Stimulated activated CD8-positive, alpha-beta memory T cell treated with anti-CD3 and anti-CD28 coated beads, Interleukin-12 subunit alpha, Interleukin-12 subunit beta, amount 100 ng/mL, for 24 hours (primary cell): ENCODE measurements around the gene ACTR1A.

Experiments
- DNase-seq: peaks from one replicate; pipeline ENCODE4 v3.0.0-alpha.2; 2020; ENCODE audit errors: extremely low read depth

Gene ACTR1A

DNA sequence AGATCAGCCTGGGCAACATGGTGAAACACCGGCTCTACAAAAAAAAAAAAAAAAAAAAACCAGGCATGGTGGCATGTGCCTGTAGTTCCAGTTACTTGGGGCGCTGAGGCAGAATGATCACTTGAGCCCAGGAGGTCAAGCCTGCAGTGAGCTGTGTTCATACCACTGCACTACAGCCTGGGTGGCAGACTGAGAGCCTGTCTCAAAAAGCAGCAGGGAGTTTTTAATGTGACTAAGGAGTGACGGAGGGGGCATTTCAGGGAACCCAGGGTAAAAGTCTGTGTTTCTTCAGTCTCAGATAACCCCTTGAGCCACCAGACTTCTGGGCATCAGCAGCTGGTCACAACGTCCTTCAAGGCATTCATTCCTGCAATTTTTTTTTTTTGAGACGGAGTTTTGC, 49.0 kb downstream of the ACTR1A start:
- DNase-seq, result no peak

DNA sequence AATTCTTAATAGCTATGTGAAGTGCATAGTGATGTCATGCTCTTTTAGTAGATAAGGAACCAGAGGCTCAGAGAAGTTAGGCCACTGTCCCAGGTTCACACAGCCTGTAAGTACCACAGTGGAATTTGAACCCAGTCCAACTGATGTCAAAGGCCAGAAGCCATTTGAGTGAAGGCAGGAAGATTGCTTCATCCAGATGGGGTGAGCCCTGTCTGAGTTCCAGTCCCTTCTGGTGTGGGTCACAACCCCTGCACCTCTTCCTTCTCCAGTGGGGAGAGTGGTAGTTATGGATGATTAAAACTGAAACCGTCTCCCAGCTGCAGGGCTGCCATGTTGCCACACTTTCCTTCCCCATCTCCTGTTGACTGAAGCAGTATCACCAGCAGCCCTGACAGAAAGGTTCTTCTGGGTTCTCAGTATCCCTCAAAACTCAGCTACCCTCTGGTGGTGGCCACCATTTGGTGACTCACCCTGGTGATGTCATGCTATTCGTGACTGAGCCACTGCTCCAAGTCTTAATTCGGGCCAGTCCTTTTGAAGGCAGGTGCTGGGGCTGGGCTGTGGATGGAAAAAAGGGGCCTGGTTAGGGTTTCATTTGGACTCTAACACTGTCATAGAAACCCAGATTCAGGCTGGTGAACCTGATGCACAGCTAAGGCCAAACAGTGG, 49.7 kb downstream of the ACTR1A start:
- DNase-seq, result peak; percentile 38

DNA sequence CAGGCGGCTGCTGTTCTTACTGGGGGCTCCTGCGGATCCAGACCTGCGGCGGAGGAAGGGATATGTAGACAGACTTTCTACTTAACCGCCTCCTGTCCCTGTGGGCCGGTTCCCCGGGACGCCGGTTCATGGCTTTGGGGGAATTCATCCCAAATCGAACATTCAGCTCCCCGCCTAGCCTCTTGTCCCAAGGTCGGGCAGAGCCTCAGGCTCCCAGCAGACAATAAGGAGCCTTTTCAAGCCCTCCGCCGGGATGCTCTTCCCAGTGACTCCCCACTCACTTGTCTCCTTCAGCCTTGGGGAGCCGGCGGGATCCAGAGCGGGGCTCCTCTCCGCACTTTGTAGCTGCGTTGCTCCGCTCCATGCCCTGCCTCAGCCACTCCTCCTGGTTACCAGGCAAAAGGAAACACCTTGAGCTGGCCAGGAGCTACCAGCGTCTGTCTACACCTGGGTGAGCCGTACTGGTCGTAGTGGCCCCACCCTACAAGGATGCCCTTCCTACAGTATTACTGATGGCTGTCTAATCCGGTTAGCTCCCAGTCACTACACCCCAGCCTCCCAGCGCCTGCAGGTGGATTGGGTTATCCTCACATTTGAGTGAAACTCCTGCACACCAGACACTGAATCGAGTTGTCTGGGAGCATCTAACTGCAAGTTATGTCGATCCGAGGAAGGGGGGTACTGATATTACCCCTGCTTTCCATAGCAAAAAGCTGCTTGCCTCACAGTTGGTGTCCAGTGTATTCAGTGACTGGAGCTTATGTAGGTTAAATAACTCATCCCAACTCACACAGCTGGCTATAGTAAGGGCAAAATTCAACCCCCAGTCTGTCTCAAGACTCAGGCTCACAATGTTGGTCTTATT, 51.2 kb downstream of the ACTR1A start, which contains the start of gene C10orf95:
C10orf95 (minus strand) TSS at position 439 of the 865 bp plus-strand sequence. CDS start 450 bp downstream, outside the sequence.
- no peak for DNase-seq

DNA sequence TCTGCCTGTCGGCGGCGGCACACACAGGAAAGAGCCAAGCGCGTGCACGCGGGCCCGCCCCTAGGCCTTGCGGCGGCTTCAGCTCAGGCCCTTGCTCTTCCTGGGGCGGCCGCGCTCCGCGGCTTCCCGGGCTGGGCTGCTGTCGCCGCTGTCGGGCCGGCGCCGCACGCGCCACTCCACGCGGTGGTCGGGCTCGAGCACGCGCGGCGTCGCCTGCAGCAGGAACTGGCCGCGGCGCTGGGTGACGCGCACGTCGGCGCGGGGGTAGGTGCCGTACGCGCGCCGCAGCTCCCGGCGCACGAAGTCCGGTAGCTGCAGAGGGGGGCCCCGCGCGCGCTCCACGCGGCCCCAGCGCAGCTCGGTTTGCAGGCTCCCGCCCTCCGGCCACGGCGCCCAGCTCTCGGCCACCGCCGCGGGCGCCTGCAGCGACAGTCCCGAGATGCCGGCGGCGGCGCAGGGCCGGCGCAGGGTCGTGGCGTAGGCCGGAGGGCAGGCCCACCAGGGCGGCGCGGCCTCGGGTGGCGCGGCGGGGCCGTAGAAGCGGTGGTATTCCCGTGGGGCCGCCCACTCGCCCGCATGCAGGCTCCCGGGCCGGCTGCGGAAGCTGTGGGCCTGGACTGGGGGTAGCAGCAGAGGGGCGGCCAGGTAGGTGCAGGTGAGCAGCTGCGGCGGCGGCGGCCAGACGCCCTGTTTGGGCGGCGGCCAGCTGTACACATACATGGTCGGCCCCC, 52.0 kb downstream of the ACTR1A start:
- DNase-seq, result peak; percentile 62

DNA sequence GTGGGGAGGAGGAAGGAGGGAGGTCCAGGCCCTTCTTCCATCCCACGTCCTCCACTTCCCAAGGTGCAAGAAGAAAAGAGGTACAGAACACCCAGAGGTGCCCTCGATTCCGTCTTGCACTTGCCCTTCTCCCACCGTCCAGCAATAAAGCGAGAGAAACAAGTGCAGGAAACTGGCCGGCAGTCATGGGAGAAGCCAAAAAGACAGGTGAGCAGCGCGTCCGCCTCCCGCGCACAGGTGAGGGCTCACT, 52.5 kb downstream of the ACTR1A start:
- DNase-seq, result no peak

DNA sequence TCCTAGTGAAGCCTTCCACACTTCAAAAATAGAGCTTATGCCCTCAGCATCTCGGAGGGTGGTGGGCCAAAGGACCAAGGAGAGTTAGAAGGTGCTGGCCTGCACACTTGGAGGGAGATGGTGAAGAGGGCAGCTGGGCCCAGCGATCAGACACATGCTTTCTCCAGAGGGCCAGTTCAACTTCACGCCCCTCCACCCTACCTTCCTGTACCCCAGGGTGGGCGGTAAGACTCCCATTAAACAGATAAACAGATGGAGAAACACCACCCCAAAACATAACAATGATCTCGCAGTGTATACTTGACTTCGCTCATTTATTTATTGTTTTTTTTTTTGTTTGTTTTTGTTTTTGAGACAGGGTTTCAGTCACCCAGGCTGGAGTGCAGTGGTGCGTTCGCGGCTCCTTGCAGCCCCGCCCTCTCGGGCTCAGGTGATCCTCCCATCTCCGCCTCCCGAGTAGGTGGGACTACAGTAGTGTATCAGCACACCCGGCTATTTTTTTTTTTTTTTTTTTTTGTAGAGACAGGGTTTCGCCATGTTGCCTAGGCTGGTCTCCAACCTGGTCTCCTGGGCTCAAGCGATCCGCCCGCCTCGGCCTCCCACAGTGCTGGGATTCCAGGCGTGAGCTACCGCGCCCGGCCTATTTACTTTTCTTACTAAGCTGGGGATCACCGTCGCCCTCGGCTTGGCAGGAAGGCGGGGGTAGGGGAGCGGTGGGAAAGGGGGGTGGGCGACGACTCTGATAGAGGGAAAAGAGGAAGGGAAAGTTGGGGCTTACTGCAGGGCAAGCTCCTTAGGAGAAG, 53.0 kb downstream of the ACTR1A start:
- DNase-seq, result peak; percentile 65

DNA sequence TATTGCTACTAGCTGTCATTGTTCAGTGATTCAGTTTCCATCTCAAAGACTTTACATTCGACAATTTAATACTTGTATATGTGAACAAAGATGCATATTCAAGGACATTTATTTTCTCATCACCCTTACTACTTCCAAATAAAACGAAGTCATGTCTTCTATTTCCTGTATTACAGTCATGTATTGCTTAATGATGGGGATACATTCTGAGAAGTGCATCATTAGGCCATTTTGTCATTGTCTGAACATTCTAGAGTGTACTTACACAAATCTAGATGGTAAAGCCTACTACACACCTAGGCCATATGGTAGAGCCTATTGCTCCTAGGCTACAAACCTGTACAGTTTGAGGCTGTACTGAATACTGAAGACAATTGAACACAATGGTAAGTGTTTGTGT, 57.7 kb downstream of the ACTR1A start:
- no peak for DNase-seq

DNA sequence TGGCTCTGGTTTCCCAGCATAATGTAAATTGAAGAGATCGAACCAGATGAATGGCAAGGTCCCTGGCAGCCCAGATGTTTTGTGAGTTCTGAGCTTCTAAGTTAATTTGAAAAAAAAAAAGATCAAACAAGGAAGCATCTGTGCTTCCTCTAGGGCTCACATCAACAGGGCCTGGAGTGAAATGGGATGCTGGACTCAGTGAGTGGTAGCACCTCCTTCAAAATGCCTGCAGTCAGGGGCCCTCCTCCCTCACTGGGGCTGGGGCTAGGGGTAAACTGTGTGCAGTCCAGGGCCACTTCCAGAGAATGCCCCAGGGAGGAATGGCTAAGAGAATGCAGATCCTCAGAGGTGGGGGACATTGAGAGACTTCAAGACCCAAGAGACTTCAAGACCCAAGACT, 64.1 kb downstream of the ACTR1A start:
- no peak for DNase-seq

DNA sequence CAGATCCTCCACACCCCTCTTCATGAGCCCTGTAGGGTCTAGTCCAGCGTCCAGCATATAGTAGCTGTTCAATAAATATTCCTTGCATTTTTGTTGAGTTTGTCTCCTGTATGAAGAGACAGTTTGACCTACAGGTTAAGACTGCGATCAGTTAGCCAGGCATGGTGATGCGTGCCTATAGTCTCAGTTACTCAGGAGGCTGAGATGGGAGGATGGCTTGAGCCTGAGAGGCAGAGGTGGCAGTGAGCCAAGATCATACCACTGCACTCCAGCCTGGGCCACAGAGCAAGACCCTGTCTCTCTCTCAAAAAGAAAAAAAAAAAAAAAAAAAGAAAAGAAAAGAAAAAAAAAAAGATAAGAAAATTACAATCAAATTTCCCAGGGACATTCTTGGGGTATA, 65.0 kb downstream of the ACTR1A start:
- no peak for DNase-seq

DNA sequence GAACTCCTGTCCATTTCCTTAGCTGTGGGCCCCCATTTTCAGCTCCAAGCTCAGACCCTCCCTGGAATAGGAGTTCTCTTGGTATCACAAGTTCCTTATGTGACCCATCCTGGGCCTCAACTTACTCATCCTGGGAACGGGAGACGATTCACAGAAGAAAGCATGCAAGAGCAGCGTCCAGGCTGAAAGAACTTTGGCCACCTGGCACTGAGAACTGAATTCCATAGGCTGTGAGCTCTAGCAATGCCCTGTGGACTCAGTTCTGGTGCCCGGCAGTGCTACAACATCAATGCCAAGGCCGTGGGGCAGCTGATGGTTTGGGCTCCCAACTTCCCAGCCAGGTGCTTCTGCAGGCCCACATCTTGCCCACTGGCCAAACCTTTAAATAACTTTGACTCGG, 66.2 kb downstream of the ACTR1A start:
- DNase-seq, result no peak

DNA sequence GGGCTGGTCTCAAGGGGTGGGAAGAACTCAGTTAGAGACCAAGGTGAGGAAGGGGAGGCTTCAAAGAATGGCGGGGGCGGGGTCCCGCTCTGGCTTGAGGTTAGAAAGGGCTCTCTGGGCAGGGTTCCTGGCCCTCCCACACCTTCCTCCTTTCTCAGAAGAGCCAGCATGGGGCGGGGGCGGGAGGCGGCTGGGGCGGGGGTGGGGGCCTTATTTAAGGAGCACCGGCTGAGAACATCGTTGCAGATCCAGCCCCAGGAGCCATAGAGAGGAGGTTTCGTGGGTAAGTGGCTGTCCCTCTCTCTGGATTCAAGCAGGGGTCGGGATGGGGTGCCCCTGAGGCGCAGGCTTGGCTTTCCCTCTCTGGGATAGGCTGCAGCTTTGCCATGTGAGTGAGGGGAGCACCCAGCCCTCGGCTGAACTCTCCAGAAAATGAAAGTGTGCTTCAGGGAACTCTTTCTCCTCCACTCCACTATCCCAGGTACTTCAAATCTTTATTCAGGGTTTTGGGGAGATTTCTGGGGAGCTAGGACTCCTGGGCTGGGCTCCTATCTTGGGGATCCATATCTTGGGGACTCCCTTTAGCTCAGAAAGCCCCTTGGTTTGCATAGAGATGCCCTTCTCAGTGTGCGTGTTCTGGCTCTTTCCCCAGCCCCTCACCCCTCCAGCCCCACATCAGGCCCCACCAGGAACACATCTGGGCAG, 66.8 kb downstream of the ACTR1A start:
- DNase-seq, result no peak

DNA sequence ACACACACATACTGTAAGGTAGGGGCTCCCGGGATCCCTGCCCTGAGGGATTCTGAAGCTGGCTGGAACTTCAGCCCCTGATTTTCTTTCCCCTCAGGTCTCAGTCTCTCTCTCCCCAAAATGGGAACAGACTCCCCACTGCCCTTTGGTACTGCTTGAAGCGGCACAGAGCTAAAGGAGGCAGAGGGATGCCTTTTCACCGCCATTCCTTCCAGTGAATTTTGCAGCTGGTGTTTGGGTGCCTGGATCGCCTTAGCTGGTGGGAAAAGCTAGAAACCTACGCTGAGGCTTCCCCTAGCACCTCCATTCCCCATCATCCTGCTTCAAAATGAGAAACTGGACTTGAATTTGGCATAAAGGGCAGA, 67.4 kb downstream of the ACTR1A start:
- no peak for DNase-seq

DNA sequence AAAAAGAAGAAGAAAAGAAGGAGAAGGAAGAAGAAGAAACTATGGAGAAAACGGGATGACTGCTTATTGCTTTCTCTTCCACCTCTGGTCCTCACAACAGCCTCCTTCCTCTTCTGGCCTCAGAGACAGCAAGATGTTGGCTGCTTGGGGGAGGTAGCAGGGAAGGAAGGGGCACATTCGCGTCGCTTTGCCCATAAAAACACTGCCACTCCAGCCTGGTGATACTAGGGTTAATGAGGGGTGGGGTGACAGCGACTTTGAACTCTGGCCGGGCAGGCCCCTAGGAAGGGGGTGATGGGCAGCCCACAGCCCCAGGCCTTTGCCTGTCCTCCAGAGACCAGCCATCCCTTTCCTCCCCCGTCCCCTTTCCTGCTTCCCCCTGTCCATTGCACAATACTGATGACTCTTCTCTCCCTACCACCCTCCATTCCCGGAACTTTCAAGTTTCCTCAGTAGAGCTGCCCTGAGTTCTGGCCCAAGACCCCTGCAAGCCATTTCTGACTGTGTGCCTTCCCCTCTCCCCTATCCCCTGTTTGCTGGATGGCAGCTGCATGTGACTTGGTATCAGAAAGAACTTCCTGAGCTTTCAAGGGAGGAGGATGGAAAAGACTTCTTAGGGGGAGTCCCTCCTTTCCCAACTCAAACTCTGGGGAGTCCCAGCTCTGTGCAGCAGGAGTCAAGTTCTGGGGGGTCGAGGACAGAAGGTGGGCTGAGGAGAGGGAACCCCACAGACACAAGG, 67.9 kb downstream of the ACTR1A start:
- no peak for DNase-seq

DNA sequence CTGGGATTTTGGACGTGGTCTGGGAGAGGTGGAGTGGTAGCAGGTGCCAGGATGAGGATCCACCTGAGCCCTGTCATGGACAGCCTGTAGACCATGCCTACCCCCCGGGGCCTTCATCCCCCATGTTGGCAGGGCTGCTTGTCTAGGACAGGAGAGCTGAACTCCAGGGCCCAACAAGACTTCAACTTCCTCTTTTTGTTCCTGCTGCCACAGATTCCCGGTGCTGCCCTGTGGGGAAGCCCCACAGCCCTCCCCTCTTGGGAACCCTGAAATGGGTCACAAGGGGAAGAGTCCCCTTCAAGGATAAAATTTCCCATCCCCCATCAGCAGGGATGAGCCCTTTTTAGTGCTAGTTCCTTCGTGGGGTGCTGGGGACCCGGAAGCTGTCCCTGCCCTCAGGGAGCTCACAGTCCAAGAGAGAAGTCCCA, 68.9 kb downstream of the ACTR1A start:
- no peak for DNase-seq

DNA sequence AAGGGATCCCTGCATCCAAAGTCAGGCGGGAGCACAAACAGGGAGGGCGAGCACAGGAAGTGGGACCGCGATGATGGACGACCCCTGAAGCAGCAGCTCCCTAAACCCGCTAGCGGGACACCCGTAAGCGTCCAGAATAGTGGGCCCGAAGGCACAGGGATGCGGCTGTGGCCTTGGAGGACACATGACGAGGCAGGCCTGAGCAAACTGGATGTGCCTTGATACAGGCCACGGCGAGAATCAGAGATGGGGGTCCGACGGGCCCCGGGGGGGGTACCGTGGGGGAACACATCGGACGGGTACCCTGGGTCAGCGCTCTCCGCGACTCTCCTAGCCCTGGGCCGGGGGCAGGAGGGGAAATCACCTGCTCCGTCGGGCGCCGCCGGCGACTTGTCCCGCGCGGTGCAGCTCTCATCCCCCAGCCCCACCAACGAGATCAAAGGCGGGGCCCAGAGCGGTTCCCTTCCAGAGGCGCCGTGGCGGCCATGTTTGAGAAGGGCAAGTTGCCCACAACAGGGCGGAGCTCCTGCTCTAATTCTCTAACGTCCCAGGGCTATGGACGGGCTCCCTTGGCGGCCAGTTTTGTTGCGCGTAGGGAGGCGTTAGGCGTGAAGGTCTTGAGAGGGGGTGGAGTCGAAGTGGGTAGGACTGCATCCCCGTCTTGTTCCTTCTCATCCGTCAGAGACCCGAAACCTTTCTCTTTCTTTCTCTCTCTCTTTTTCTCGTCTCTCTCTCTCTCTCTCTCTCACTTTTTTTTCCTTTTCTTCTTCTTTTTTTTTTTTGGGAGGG, 70.2 kb downstream of the ACTR1A start, which contains the start of gene CUEDC2:
CUEDC2 (minus strand) TSS at position 413 of the 789 bp plus-strand sequence. CDS start 7,386 bp downstream, outside the sequence.
- DNase-seq, result no peak

DNA sequence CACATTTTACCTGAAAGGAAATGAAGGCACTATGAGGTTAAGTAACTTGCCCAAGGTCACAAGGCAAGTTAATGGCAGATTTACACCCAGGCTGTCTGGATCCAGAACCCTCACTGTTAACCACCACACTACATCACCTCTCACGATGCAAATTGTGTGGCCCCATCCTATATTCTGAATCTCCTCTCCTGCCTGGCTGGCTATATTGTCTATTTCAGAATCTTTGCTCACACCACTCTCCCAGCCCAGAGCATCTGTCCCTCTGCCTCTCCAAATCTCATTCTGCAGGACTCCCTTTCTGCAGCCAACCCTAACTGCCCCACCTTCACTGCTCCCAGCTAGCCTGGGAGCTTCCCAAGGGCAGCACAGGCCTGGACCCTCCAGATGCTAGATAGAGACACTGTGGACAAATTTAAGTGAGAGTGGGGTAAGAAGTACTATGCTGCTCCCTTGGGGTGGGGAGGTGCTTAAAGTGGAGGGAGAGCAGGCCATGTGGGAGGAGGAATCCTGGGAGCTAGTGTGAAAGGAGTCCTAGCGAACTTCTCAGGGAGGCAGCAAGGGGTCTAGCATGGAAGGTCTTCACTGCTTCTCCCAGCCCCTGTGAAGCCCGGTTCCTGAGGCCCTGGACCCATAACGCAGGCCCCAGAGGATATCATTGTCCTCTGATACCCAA, 70.9 kb downstream of the ACTR1A start:
- no peak for DNase-seq

DNA sequence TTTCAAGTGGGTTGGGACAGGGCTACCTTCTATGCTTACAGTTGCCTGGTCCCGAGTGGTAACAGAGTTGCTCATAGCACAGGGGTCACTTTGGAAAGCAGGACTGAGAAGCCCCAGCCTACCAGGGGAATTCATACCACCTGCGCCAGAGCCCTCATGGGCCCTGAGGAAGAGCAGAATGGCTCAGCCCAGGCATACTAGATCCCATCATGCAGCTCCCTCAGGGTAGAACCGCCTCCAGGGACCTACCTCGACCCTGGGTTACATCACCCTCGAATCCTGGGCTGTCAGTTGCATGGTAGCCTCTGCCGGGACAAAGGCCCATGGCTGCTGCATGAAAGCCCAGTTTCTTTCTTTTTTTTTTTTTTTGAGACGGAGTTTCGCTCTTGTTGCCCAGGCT, 73.0 kb downstream of the ACTR1A start:
- no peak for DNase-seq
